K562 (cell line): ENCODE results near the gene DLGAP1. TPM values are rescaled to one million over a fixed set of nuclear protein-coding genes. Genes with fewer than 3 reads are reported as not detected.

Experiments used
- ATAC-seq: fragments of 200-7000 bp; cut with Tn5 transposase; 3 replicates; pipeline ENCODE4 v1.9.1; 2020; ENCODE audit warnings: moderate library complexity
- BruUV-seq: library from RNA; stranded (reverse); fragments of 400-500 nt; replicated peaks from 2 replicates; lab custom pipeline; 2021; lab: Mats Ljungman, UMichigan
- CTCF ChIA-PET: fragments of 300-600 bp; formaldehyde crosslinking; extraction: SDS; loops from one replicate; lab custom pipeline; 2021; ENCODE audit warnings: low intra/inter-chr PET ratio; lab: Yijun Ruan, JAX
- POLR2A ChIA-PET: fragments of 300-600, 350-650 bp; sonication (Branson Sonifier 250); formaldehyde crosslinking; extraction: SDS; loops from one replicate; lab custom pipeline; 2021; ENCODE audit warnings: antibody characterized with exemption, inconsistent platforms; lab: Yijun Ruan, JAX
- DNase-seq, 4 experiments: peaks; one replicate each; pipeline versions ENCODE4 v3.0.0 to v3.0.0-alpha.2; 2011 to 2018; ENCODE audit warnings: low spot score in 3 of 4, mixed read lengths in 3 of 4; ENCODE audit errors: extremely low read depth in 1 of 4
- FAIRE-seq: peaks from 2 replicates; lab custom pipeline; 2011; peaks lifted over from hg19 to GRCh38; lab: Jason Lieb, UNC
- H2AFZ ChIP-seq: 2 replicates; pipeline ENCODE4 v1.6.0; 2011; ENCODE audit warnings: low read depth, low read length, control low read depth, inconsistent platforms
- H3K27ac ChIP-seq: fragments of 200-600 bp; 3 replicates; pipeline ENCODE4 v1.8.0; 2011; ENCODE audit warnings: low read depth, mild to moderate bottlenecking, control low read depth, inconsistent platforms, low read length, moderate library complexity, mixed read lengths; ENCODE audit errors: extremely low read depth
- H3K27me3 ChIP-seq, 2 experiments: fragments of 300-600 bp in 1 of 2; 2 replicates in 1 of 2; 3 replicates in 1 of 2; pipeline versions ENCODE4 v1.6.0 to v1.8.0; 2011; ENCODE audit warnings: inconsistent platforms in 2 of 2, low read length in 2 of 2, mild to moderate bottlenecking in 1 of 2, mixed read lengths in 1 of 2, moderate library complexity in 1 of 2; ENCODE audit not compliant: control insufficient read depth in 2 of 2, insufficient read depth in 2 of 2
- H3K36me3 ChIP-seq: fragments of 300-600 bp; 3 replicates; pipeline ENCODE4 v1.8.0; 2011; ENCODE audit warnings: mild to moderate bottlenecking, low read length, inconsistent platforms; ENCODE audit not compliant: control insufficient read depth, insufficient read depth
- H3K4me1 ChIP-seq, 2 experiments: fragments of 200-600 bp in 1 of 2; replicated peaks in 1 of 2; 2 replicates in 1 of 2; 3 replicates in 1 of 2; pipeline versions ENCODE4 v1.5.1 to v1.8.0; 2011; ENCODE audit warnings: inconsistent platforms in 2 of 2, low read length in 2 of 2, mild to moderate bottlenecking in 1 of 2, mixed read lengths in 1 of 2, moderate library complexity in 1 of 2; ENCODE audit not compliant: control insufficient read depth in 2 of 2, insufficient read depth in 2 of 2
- H3K4me2 ChIP-seq: 2 replicates; pipeline ENCODE4 v1.6.1; 2011; ENCODE audit warnings: low read length, control low read depth, inconsistent platforms, mixed read lengths; ENCODE audit not compliant: insufficient read depth
- H3K4me3 ChIP-seq: fragments of 200-600 bp; sonication (generic), shearing (Covaris generic); 2 replicates; pipeline ENCODE4 v1.5.1; 2016; ENCODE audit warnings: control low read depth, inconsistent platforms
- H3K79me2 ChIP-seq: fragments of 200-600 bp; 3 replicates; pipeline ENCODE4 v1.8.0; 2011; ENCODE audit warnings: low read length, inconsistent platforms; ENCODE audit not compliant: control insufficient read depth, insufficient read depth
- H3K9ac ChIP-seq, 2 experiments: 2 replicates each; pipeline versions ENCODE4 v1.6.0 to v1.6.1; 2011; ENCODE audit warnings: low read depth in 2 of 2, low read length in 2 of 2, control low read depth in 1 of 2, inconsistent platforms in 1 of 2, mild to moderate bottlenecking in 1 of 2, mixed read lengths in 1 of 2; ENCODE audit not compliant: insufficient read depth in 1 of 2
- H3K9me1 ChIP-seq: one replicate; pipeline ENCODE4 v1.6.0; 2011; ENCODE audit warnings: inconsistent platforms, mild to moderate bottlenecking, low read length, moderate library complexity; ENCODE audit not compliant: control insufficient read depth, insufficient read depth
- H3K9me3 ChIP-seq: replicated peaks from 2 replicates; pipeline ENCODE4 v1.5.1; 2011; ENCODE audit warnings: low read depth, low read length, inconsistent platforms; ENCODE audit not compliant: control insufficient read depth, insufficient read depth
- H4K20me1 ChIP-seq: replicated peaks from 2 replicates; pipeline ENCODE4 v1.6.1; 2011; ENCODE audit warnings: low read length, inconsistent platforms, mixed read lengths; ENCODE audit not compliant: control insufficient read depth, insufficient read depth
- ATF7 ChIP-seq: fragments of 450-650 bp; IDR thresholded peaks from 2 replicates; pipeline ENCODE4 v1.7.1; 2014; ENCODE audit warnings: mild to moderate bottlenecking, moderate library complexity
- BMI1 ChIP-seq: fragments of 150-350 bp; IDR thresholded peaks from 2 replicates; pipeline ENCODE4 v1.6.1; 2014; ENCODE audit warnings: low read length
- CREM ChIP-seq: IDR thresholded peaks from 2 replicates; pipeline ENCODE4 v1.6.1; 2014; ENCODE audit warnings: antibody characterized with exemption, low read depth
- ELF1 ChIP-seq: fragments of 200-800 bp; sonication (Bioruptor generic); IDR thresholded peaks from 2 replicates; pipeline ENCODE4 v1.6.1; 2016; ENCODE audit warnings: missing genetic modification characterization, missing compliant biosample characterization
- GATAD2A ChIP-seq: fragments of 450-650 bp; IDR thresholded peaks from 2 replicates; pipeline ENCODE4 v1.6.1; 2017
- HNRNPLL ChIP-seq: fragments of 200-400 bp; formaldehyde crosslinking; IDR thresholded peaks from 2 replicates; pipeline ENCODE4 v1.6.1; 2017; ENCODE audit warnings: low read length, low read depth, mild to moderate bottlenecking; ENCODE audit not compliant: poor library complexity, severe bottlenecking
- JUND ChIP-seq, 2 experiments: IDR thresholded peaks; 2 replicates in 1 of 2; 3 replicates in 1 of 2; pipeline ENCODE4 v1.6.1; 2011; ENCODE audit warnings: borderline replicate concordance in 2 of 2, low read depth in 2 of 2, low read length in 2 of 2, improper control_type of control experiment in 1 of 2, missing biosample characterization in 1 of 2, missing genetic modification characterization in 1 of 2, missing genetic modification reagents in 1 of 2
- KDM5B ChIP-seq: fragments of 200-600 bp; sonication (generic); IDR thresholded peaks from 2 replicates; pipeline ENCODE4 v1.6.1; 2012; ENCODE audit warnings: low read depth, mild to moderate bottlenecking, moderate library complexity, low read length, control low read depth, inconsistent platforms; ENCODE audit not compliant: insufficient replicate concordance
- ZNF561 ChIP-seq: fragments of 450-650 bp; formaldehyde crosslinking; conservative IDR thresholded peaks from 2 replicates; pipeline ENCODE4 v1.4.0; 2020; ENCODE audit warnings: mild to moderate bottlenecking, moderate library complexity
- WGBS: fragments of 100-300 bp; shearing (Covaris generic); methylation state at CpG from one replicate; pipeline ENCODE4 v1.1.6; 2016; ENCODE audit warnings: low coverage, mixed read lengths; ENCODE audit not compliant: insufficient coverage; ENCODE audit errors: missing lambda C conversion rate; 5-methylcytosine and 5-hydroxymethylcytosine counted together
- in situ Hi-C: fragments of 300-500 bp; cut with MboI; formaldehyde crosslinking; loops from 4 replicates; pipeline ENCODE4 v1.15.0; 2018; ENCODE audit warnings: inconsistent platforms, mixed read lengths
- intact Hi-C: fragments of 100-400 bp; cut with micrococcal nuclease; formaldehyde crosslinking; loops from 2 replicates; pipeline ENCODE4 v1.14.2; 2022
- polyA plus RNA-seq, 8 experiments: library from polyadenylated mRNA; depleted of rRNA in 4 of 8; stranded (reverse) in 5 of 8; unstranded in 3 of 8; fragments of >200 nt; fragmentation: Nextera tagmentation in 2 of 8; fragmentation: Illumina TruSeq in 1 of 8; extraction: Ambion mirVana in 2 of 8; extraction: Trizol in 1 of 8; gene quantifications; 2 replicates each; pipeline versions ENCODE4 v1.2.1 to v1.2.3, GENCODE V29; 2011 to 2014; ENCODE audit warnings: inconsistent platforms in 1 of 8, missing spikeins in 1 of 8
- total RNA-seq, 7 experiments: library from RNA; depleted of rRNA in 6 of 7; stranded (reverse); fragments of >200 nt in 6 of 7; fragmentation: Illumina TruSeq in 2 of 7; extraction: Trizol in 2 of 7; gene quantifications; 2 replicates each; pipeline versions ENCODE4 v1.2.1 to v1.2.3, GENCODE V29; 2011 to 2021; ENCODE audit warnings: low replicate concordance in 1 of 7
- TF ChIP-seq, protein P1 (sequence below), 2 experiments: fragments of 450-650 bp in 1 of 2; sonication (generic) in 1 of 2; formaldehyde crosslinking in 1 of 2; IDR thresholded peaks in 1 of 2; conservative IDR thresholded peaks in 1 of 2; 2 replicates each; pipeline versions ENCODE4 v1.6.1 to v1.8.1; 2016 to 2023; ENCODE audit warnings: mild to moderate bottlenecking in 2 of 2, moderate library complexity in 2 of 2, inconsistent platforms in 1 of 2, missing genetic modification reagents in 1 of 2
- TF ChIP-seq, protein P2 (sequence below): sonication (generic); formaldehyde crosslinking; IDR thresholded peaks from 2 replicates; pipeline ENCODE4 v1.8.0; 2022; ENCODE audit warnings: mild to moderate bottlenecking, missing genetic modification reagents

The DLGAP1 gene
- total and polyA plus RNA-seq, 9 of the 15 experiments (the other 6 are each of a cell fraction or from before 2014, with no cell fraction given): 0.04 to 0.22 (median 0.08) TPM

DNA sequence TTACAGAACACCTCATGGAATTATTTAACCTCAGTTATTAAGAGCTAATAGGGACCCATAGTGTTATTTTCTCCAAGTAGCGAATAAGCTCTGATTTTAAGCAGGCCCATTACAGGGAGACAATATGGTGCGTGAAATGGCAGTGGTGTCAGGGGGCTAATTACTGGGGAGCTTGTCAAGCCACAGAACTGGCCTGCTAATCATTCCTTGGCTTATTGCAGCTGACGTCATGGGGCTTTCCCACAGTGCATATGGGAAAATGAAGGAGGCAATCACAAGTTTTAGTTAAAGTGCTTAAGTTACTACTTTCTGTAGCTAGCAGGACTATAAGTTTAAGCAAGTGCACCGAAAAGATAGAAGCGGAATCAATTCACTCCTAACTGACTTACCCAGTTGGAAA is 742.6 kb downstream of the DLGAP1 start:
- BruUV-seq: no TSS peak
- no peak for FAIRE-seq
- Histone ChIP-seq H3K36me3 (no peaks in the 10 kb centered on the region), H3K9me1 (no peaks in the 10 kb centered on the region), H3K9me3 (no peaks in the 10 kb centered on the region), H3K27me3 (peaks cover 7 to 19% of the 10 kb centered on the region in 2 experiments), H2AFZ (no peak overlapping the region), H3K4me3 (no peak overlapping the region), H3K9ac (no peak overlapping the region), H3K4me2 (no peak overlapping the region), H3K4me1 (peaks cover 10 to 22% of the 10 kb centered on the region in 2 experiments; a peak in 4 of 5 replicates), H3K27ac (no peak overlapping the region), H4K20me1 (no peaks in the 10 kb centered on the region), H3K79me2 (no peaks in the 10 kb centered on the region)
- intact Hi-C loops (no loop called here), in situ Hi-C loops (no loop called here)
- POLR2A ChIA-PET: interaction anchor here (0.6 to 1.3 kb wide), 2 partner anchors 12 to 22 kb away, joined by 3 read pairs; no protein-coding TSS in a partner anchor
- WGBS: 37% methylated on average over 5 of the region's 5 CpGs
- ATAC-seq: no peak
- CTCF ChIA-PET: no interaction called here
- DNase-seq: no peak
- TF ChIP-seq CREM: 0 out of 2 replicates have a peak, but pooled peaks have one; percentile 27
- TF ChIP-seq GATAD2A: no peak
- TF ChIP-seq KDM5B: peak; percentile 7
- no peak for TF ChIP-seq ELF1 (tag)
- TF ChIP-seq JUND (IDR thresholded peaks at IDR 0.05; ENCODE audit: borderline replicate concordance, low read depth, low read length): peak; percentile 19; the same call in 1 of the 2 replicates
- TF ChIP-seq JUND (tag; IDR thresholded peaks at IDR 0.05; ENCODE audit: borderline replicate concordance, low read depth, low read length): no peak
- TF ChIP-seq, protein P1, sequence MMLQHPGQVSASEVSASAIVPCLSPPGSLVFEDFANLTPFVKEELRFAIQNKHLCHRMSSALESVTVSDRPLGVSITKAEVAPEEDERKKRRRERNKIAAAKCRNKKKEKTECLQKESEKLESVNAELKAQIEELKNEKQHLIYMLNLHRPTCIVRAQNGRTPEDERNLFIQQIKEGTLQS (IDR thresholded peaks at IDR 0.05): peak; percentile 59
- TF ChIP-seq, protein P1 (CRISPR knock-in tag; conservative IDR thresholded peaks at IDR 0.05): no peak
- TF ChIP-seq, protein P2, sequence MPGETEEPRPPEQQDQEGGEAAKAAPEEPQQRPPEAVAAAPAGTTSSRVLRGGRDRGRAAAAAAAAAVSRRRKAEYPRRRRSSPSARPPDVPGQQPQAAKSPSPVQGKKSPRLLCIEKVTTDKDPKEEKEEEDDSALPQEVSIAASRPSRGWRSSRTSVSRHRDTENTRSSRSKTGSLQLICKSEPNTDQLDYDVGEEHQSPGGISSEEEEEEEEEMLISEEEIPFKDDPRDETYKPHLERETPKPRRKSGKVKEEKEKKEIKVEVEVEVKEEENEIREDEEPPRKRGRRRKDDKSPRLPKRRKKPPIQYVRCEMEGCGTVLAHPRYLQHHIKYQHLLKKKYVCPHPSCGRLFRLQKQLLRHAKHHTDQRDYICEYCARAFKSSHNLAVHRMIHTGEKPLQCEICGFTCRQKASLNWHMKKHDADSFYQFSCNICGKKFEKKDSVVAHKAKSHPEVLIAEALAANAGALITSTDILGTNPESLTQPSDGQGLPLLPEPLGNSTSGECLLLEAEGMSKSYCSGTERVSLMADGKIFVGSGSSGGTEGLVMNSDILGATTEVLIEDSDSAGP (CRISPR knock-in tag): no peak
- no peak for TF ChIP-seq ZNF561 (CRISPR knock-in tag)
- TF ChIP-seq ATF7: peak; percentile 44; the same call in 1 of the 2 replicates
- peak; percentile 75 for TF ChIP-seq HNRNPLL
- TF ChIP-seq BMI1: no peak
